Limb (tissue), 2 donors: ENCODE data around the gene TTC9.

Experiments used
- DNase-seq, 2 donors: peaks; one replicate each; pipeline ENCODE4 v3.0.0-alpha.2; 2016; ENCODE audit errors: extremely low spot score in 2 of 2

Gene TTC9

GRCh38 chr14:70641548-70642302 lies at the start of gene TTC9:
TTC9 (plus strand) TSS chr14:70641916; CDS start chr14:70642130, 214 bp downstream.
- peak in 1 of 2 donors; percentile 71 for DNase-seq

- DNase-seq: no peak
These were observed 47.3 kb upstream of the TTC9 start for GRCh38 chr14:70594461-70594860.

GRCh38 chr14:70595443-70596185 lies 46.1 kb upstream of the TTC9 start:
- DNase-seq: no peak

GRCh38 chr14:70597731-70598130 lies 44.0 kb upstream of the TTC9 start:
- no peak for DNase-seq

GRCh38 chr14:70599345-70599744 lies 42.4 kb upstream of the TTC9 start:
- DNase-seq: no peak

- DNase-seq: peak; percentile 96 to 97
These were observed 41.1 kb upstream of the TTC9 start, which contains the start of gene MED6 for GRCh38 chr14:70600382-70601157. MED6 (minus strand) TSS chr14:70600655; CDS start chr14:70600637, 18 bp downstream.

GRCh38 chr14:70601162-70601561 lies 40.6 kb upstream of the TTC9 start:
- DNase-seq: no peak

- DNase-seq: no peak
These were observed 39.5 kb upstream of the TTC9 start for GRCh38 chr14:70602254-70602653.

- DNase-seq: no peak
These were observed 30.5 kb upstream of the TTC9 start for GRCh38 chr14:70611216-70611615.

GRCh38 chr14:70616646-70617045 lies 25.1 kb upstream of the TTC9 start:
- no peak for DNase-seq

- DNase-seq: no peak
These were observed 23.4 kb upstream of the TTC9 start for GRCh38 chr14:70618314-70618713.

- DNase-seq: no peak
These were observed 22.0 kb upstream of the TTC9 start for GRCh38 chr14:70619708-70620107.

GRCh38 chr14:70622111-70622712 lies 19.5 kb upstream of the TTC9 start:
- DNase-seq: no peak

GRCh38 chr14:70624972-70625371 lies 16.7 kb upstream of the TTC9 start:
- no peak for DNase-seq

- no peak for DNase-seq
These were observed 9.8 kb upstream of the TTC9 start for GRCh38 chr14:70631948-70632347.

- no peak for DNase-seq
These were observed 5.6 kb upstream of the TTC9 start for GRCh38 chr14:70635971-70636595.

GRCh38 chr14:70638416-70638815 lies 3.3 kb upstream of the TTC9 start:
- no peak for DNase-seq

GRCh38 chr14:70640938-70641547 lies 673 bp upstream of the TTC9 start:
- peak in 1 of 2 donors; percentile 12 for DNase-seq

GRCh38 chr14:70642303-70643235 lies 853 bp downstream of the TTC9 start:
- peak in 1 of 2 donors; percentile 57 for DNase-seq
